HepG2 (cell line): ENCODE data around the gene ZBTB9. TPM values are rescaled to one million over a fixed set of nuclear protein-coding genes. Genes with fewer than 3 reads are reported as not detected.

Experiments used
- BCL6 ChIP-seq: IDR thresholded peaks from 2 replicates; pipeline ENCODE4 v1.6.1; 2016; ENCODE audit warnings: missing genetic modification reagents, missing compliant biosample characterization
- BRF2 ChIP-seq: sonication (generic); formaldehyde crosslinking; IDR thresholded peaks from 2 replicates; pipeline ENCODE4 v1.8.1; 2022; ENCODE audit warnings: mild to moderate bottlenecking, missing genetic modification reagents
- FOXP4 ChIP-seq: sonication (generic); formaldehyde crosslinking; IDR thresholded peaks from 2 replicates; pipeline ENCODE4 v1.4.0; 2020; ENCODE audit warnings: missing genetic modification reagents
- NR2F2 ChIP-seq: IDR thresholded peaks from 2 replicates; pipeline ENCODE4 v1.6.1; 2012; ENCODE audit warnings: low read depth, inconsistent platforms, borderline replicate concordance
- PAWR ChIP-seq: sonication (generic); formaldehyde crosslinking; IDR thresholded peaks from 2 replicates; pipeline ENCODE4 v1.4.0; 2020; ENCODE audit warnings: missing genetic modification reagents, mild to moderate bottlenecking, borderline replicate concordance
- ZNF343 ChIP-seq: sonication (generic); formaldehyde crosslinking; IDR thresholded peaks from 2 replicates; pipeline ENCODE4 v1.4.0; 2020; ENCODE audit warnings: mild to moderate bottlenecking, missing genetic modification reagents
- ZNF383 ChIP-seq: sonication (generic); formaldehyde crosslinking; IDR thresholded peaks from 2 replicates; pipeline ENCODE4 v1.4.0; 2020; ENCODE audit warnings: missing genetic modification reagents, mild to moderate bottlenecking, borderline replicate concordance
- polyA plus RNA-seq, 8 experiments: library from polyadenylated mRNA; depleted of rRNA in 3 of 8; stranded (reverse) in 7 of 8; unstranded in 1 of 8; fragments of >200 nt; fragmentation: Illumina TruSeq in 4 of 8; extraction: Trizol in 4 of 8; gene quantifications; 2 replicates each; pipeline versions ENCODE4 v1.2.1 to v1.2.3, GENCODE V29; 2011 to 2016; ENCODE audit warnings: low read depth in 4 of 8, missing spikeins in 1 of 8, mixed read lengths in 1 of 8; ENCODE audit not compliant: insufficient read depth in 1 of 8
- total RNA-seq, 5 experiments: library from RNA; depleted of rRNA; stranded (reverse); fragments of >200 nt; fragmentation: Illumina TruSeq; extraction: Trizol; gene quantifications; 2 replicates each; pipeline ENCODE4 v1.2.3, GENCODE V29; 2016; ENCODE audit warnings: low read depth in 1 of 5
- TF ChIP-seq, protein P1 (sequence below): sonication (generic); formaldehyde crosslinking; IDR thresholded peaks from 2 replicates; pipeline ENCODE4 v1.5.0; 2020; ENCODE audit warnings: mild to moderate bottlenecking, missing genetic modification reagents
- TF ChIP-seq, protein P2 (sequence below): sonication (generic); formaldehyde crosslinking; IDR thresholded peaks from 2 replicates; pipeline ENCODE4 v1.4.0; 2020; ENCODE audit warnings: missing genetic modification reagents, mild to moderate bottlenecking, borderline replicate concordance
- TF ChIP-seq, protein P3 (sequence below): sonication (generic); formaldehyde crosslinking; IDR thresholded peaks from 2 replicates; pipeline ENCODE4 v1.5.1; 2020; ENCODE audit warnings: mild to moderate bottlenecking, missing genetic modification reagents
- TF ChIP-seq, protein P4 (sequence below): IDR thresholded peaks from 2 replicates; pipeline ENCODE4 v1.6.1; 2016
- TF ChIP-seq, protein P5 (sequence below): sonication (generic); formaldehyde crosslinking; IDR thresholded peaks from 2 replicates; pipeline ENCODE4 v1.8.1; 2023; ENCODE audit warnings: mild to moderate bottlenecking, missing genetic modification reagents

ZBTB9 gene
- total and polyA plus RNA-seq, 2 of the 13 experiments (the other 11 are each of a cell fraction or from before 2014, with no cell fraction given) = 5.3 to 9.2 TPM

DNA sequence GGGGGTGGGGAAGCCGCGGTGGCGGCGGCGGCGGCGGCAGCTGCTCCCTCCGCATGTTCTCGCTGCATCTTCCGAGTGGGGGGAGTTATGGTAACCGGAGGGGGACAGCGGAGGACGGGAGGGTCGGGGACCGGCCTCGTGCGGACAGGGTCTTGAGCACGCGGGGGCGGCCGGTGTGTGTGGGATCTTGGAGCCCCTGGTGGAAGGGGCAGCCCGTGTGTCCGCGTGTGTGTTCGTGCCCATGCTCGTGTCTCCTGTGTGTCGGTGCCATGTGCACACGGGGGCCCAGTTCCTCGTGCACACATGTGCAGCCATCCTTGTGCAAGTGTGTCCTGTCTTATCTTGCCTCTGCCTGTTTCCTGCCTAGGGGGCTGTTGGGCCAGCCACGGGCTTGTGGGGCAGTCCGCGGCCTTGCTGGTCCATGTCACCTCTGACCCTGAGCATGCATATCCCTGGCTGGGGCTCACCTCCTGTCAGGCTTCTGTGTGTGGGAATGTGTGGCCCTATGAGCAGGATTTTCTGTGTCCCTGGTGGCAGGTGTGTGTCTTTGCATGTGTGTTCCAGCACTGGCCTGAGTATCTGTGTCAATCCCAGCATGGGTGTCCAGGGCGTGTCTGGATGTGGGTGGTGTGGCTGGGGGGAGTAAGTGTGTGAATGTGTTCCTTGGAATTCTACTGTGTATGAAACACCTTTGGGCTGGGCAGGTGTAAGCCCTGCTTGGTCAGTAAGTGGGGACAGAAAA lies 26.0 kb upstream of the ZBTB9 start (continued):
- TF ChIP-seq, protein P1, sequence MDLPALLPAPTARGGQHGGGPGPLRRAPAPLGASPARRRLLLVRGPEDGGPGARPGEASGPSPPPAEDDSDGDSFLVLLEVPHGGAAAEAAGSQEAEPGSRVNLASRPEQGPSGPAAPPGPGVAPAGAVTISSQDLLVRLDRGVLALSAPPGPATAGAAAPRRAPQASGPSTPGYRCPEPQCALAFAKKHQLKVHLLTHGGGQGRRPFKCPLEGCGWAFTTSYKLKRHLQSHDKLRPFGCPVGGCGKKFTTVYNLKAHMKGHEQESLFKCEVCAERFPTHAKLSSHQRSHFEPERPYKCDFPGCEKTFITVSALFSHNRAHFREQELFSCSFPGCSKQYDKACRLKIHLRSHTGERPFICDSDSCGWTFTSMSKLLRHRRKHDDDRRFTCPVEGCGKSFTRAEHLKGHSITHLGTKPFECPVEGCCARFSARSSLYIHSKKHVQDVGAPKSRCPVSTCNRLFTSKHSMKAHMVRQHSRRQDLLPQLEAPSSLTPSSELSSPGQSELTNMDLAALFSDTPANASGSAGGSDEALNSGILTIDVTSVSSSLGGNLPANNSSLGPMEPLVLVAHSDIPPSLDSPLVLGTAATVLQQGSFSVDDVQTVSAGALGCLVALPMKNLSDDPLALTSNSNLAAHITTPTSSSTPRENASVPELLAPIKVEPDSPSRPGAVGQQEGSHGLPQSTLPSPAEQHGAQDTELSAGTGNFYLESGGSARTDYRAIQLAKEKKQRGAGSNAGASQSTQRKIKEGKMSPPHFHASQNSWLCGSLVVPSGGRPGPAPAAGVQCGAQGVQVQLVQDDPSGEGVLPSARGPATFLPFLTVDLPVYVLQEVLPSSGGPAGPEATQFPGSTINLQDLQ (CRISPR knock-in tag) = no peak
- TF ChIP-seq NR2F2 = peak; percentile 63; the same call in 1 of the 2 replicates
- TF ChIP-seq BCL6 (CRISPR knock-in tag) = 0 out of 2 replicates have a peak, but pooled peaks have one; percentile 19
- TF ChIP-seq FOXP4 (CRISPR knock-in tag) = no peak
- no peak for TF ChIP-seq PAWR (CRISPR knock-in tag)
- TF ChIP-seq, protein P2, sequence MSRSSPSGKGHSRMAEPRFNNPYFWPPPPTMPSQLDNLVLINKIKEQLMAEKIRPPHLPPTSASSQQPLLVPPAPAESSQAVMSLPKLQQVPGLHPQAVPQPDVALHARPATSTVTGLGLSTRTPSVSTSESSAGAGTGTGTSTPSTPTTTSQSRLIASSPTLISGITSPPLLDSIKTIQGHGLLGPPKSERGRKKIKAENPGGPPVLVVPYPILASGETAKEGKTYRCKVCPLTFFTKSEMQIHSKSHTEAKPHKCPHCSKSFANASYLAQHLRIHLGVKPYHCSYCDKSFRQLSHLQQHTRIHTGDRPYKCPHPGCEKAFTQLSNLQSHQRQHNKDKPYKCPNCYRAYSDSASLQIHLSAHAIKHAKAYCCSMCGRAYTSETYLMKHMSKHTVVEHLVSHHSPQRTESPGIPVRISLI (CRISPR knock-in tag) = peak; percentile 41; the same call in 1 of the 2 replicates
- no peak for TF ChIP-seq ZNF383 (CRISPR knock-in tag)
- TF ChIP-seq, protein P3, sequence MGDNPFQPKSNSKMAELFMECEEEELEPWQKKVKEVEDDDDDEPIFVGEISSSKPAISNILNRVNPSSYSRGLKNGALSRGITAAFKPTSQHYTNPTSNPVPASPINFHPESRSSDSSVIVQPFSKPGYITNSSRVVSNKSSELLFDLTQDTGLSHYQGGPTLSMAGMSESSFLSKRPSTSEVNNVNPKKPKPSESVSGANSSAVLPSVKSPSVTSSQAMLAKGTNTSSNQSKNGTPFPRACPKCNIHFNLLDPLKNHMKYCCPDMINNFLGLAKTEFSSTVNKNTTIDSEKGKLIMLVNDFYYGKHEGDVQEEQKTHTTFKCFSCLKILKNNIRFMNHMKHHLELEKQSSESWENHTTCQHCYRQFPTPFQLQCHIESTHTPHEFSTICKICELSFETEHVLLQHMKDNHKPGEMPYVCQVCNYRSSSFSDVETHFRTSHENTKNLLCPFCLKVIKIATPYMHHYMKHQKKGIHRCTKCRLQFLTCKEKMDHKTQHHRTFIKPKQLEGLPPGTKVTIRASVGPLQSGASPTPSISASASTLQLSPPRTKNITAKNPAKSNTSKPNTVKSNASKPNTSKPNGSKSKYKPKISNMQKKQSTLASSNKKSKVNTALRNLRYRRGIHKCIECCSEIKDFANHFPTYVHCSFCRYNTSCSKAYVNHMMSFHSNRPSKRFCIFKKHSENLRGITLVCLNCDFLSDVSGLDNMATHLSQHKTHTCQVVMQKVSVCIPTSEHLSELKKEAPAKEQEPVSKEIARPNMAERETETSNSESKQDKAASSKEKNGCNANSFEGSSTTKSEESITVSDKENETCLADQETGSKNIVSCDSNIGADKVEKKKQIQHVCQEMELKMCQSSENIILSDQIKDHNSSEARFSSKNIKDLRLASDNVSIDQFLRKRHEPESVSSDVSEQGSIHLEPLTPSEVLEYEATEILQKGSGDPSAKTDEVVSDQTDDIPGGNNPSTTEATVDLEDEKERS (CRISPR knock-in tag) = peak; percentile 55; the same call in 1 of the 2 replicates
- 0 out of 2 replicates have a peak, but pooled peaks have one; percentile 25 for TF ChIP-seq ZNF343 (CRISPR knock-in tag)
- TF ChIP-seq, protein P4, sequence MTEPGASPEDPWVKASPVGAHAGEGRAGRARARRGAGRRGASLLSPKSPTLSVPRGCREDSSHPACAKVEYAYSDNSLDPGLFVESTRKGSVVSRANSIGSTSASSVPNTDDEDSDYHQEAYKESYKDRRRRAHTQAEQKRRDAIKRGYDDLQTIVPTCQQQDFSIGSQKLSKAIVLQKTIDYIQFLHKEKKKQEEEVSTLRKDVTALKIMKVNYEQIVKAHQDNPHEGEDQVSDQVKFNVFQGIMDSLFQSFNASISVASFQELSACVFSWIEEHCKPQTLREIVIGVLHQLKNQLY = no peak
- TF ChIP-seq, protein P5, sequence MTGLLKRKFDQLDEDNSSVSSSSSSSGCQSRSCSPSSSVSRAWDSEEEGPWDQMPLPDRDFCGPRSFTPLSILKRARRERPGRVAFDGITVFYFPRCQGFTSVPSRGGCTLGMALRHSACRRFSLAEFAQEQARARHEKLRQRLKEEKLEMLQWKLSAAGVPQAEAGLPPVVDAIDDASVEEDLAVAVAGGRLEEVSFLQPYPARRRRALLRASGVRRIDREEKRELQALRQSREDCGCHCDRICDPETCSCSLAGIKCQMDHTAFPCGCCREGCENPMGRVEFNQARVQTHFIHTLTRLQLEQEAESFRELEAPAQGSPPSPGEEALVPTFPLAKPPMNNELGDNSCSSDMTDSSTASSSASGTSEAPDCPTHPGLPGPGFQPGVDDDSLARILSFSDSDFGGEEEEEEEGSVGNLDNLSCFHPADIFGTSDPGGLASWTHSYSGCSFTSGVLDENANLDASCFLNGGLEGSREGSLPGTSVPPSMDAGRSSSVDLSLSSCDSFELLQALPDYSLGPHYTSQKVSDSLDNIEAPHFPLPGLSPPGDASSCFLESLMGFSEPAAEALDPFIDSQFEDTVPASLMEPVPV (CRISPR knock-in tag) = 0 out of 2 replicates have a peak, but pooled peaks have one; percentile 36
- TF ChIP-seq BRF2 (CRISPR knock-in tag) = no peak
